Putamen (tissue), 1 donor: ENCODE measurements around the gene FLT1.

ENCODE experiments used
- DNase-seq: peaks from one replicate; pipeline ENCODE4 v3.0.0-alpha.2; 2016; ENCODE audit warnings: low spot score

Gene FLT1

DNA sequence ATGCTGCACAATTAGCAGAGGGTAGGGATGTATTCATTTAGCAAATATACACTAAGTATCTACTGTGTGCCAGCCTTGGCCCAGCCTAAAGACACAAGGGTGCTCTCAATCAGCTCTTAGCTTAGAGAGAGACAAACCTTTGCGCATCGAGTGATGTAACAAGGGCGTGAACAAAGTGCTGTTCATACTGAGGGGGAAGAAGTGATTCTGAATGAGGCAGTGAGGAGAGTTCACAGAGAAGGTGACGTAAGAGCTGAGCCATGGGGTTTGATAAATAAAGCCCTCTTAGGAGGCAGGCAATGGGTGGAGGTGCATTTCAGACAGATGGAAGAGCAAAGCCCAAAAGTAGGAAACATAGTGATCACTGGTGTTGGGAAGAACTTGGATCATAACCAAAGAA, 68.5 kb downstream of the FLT1 start:
- no peak for DNase-seq

DNA sequence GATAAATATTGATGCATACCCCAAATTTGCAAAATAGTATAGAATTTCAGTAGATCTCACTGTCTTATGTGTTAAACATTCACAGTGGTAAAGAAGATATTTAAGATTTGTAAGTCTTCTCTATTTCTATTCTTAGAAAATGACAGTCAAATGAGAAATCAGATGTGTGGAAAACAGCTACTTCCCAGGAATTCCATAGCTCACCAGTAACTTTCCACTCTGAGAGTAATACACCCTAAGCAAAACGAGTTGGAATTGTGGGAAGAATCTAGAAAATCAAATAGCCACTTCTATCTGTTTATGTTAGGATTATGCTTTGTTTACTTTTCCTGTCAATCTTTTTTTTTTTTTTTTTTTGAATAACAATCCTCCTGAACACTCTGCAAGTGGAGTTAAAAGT, 69.1 kb downstream of the FLT1 start:
- no peak for DNase-seq

DNA sequence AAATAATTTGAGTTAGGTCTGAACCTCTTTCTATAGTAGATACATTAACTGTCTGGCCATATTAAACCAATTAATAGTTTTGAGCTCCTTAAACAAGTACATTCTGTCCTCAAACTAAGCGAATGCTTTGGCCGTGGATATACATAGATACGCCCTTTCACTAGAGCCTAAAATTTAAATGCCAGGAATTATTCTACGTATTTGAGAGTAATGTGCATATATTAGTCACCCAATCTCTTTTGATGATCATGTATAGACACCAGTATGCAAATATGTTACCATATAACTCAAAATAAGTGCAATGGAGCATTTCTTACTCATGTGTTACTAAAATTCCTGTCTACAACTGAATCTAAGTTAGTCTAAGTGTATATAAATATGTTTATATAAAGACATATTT, 70.4 kb downstream of the FLT1 start:
- DNase-seq = no peak

DNA sequence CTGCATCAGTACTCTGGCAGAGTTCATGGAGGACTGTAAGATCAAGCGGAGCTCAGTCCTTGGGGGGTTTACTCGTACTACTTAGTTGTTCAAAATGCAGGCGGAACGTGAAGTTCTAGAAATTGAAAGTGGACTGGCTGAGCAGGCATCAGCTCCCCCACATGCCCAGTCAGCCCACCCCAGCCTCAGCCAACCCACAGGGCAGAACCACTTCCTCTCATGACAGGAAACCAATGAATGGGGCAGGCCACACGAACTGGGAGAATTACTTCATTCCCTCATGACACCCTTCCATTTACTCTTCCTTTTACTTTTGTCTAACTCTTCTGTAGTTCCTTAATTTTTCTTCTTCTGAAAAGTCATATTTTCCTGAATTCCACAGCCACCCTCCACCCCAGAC, 71.9 kb downstream of the FLT1 start:
- DNase-seq = peak; percentile 28

DNA sequence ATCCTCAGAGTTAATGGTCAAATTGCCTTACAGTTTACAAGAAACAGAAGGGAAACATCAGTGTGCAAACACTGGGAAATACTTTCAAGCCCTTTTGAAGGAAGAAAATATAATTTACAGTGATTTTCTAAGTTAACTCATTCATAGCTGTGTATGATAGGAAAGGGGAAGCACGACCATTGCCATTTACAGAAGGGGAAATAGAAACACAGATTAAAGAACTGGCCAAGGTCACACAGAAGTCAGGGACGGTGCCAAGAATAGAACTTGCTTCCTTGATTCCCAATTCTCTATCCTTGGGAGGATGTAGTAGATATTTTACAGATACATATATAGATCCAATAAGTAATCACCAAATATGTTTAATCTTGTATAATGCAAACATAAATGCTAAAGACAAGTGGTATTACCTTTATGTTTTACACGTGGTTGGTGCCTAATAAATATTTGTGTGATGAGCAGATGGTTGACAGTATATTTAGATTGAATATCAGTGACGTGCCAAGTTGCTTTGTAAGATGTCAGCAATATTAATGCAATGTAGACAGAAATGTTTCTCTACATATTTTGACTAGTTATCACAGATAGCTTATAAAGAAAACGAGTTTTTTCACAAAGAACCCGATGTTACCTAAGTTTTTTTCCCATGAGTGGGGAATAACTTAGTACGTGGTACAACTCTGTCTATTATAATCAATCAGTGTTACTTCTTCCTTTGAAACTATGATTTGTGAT, 73.1 kb downstream of the FLT1 start:
- DNase-seq = no peak

DNA sequence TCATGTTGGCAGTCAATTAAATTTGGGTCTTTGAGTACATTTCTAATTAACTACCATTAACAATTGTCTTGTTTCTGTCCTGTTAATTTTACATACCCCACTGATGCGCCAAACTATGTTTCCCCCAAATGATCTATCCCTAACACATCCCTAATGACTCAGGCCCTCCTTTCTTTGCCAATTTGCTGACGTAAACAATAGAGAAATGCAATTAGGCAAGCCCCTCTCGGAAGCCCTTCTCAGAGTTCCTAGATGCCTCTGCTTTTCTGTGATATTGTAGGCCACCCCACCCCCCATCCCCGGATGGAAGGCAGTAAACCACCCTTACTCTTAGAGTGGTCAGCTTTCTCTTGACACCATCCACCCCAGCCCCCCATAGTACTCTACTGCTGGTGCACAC, 74.2 kb downstream of the FLT1 start:
- DNase-seq = no peak

DNA sequence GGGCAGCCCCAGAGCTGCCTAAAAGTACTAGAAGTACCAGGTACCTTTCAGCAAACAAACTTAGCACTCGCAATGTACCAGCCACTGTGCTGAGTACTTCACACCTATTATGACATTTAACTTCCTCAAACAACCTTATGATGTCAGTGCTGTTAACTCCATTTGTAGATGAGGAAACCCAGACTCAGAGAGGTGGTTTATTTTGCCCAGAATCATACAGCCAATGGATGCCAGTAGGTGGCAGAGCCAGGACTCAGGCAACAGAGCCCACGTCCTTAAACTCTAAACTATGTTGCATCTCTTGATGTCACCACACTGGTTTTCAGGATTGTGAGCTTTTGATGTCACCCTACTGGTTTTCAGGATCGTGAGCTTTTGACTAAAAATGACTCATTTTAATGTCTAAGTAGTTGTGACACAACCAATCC, 78.9 kb downstream of the FLT1 start:
- DNase-seq = no peak

DNA sequence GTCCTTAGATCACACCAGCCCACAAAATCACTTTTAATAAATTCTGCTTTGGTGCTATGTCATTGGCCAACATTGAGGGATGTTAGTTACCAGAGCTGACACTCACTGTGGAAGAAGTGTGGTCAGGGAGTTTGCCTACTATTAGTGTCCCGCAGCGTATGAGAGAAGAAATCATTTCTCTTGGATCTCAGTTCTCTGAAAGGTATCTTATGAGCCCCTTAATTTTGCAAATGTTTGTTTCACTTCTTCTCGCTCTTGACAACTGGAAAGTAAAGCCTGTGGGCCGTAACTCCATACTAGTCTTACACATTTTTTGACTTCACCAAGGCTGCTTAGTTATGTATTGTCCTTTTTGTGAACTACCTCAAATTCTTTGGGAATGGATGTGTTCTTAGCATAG, 80.9 kb downstream of the FLT1 start:
- DNase-seq = no peak

DNA sequence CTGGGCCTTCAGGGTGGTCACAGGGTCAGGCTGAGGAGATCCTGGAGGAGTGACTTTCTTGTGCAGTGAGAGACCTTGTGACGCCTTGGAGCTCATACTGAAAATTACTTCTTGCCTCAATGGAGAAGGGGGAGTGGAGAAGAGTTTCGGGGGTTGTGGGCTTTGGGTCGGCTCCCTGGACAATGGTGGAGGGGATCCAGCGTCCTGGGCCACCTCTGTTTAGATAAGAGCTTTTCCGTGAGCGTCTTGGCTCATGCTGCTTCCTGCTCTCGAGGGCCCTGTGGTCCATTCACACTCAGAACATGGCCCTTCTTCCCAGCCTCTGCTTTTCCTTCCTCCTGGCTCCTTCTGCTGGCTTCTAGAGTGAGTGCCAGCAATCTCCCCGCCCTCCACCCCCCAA, 81.9 kb downstream of the FLT1 start:
- DNase-seq = no peak

DNA sequence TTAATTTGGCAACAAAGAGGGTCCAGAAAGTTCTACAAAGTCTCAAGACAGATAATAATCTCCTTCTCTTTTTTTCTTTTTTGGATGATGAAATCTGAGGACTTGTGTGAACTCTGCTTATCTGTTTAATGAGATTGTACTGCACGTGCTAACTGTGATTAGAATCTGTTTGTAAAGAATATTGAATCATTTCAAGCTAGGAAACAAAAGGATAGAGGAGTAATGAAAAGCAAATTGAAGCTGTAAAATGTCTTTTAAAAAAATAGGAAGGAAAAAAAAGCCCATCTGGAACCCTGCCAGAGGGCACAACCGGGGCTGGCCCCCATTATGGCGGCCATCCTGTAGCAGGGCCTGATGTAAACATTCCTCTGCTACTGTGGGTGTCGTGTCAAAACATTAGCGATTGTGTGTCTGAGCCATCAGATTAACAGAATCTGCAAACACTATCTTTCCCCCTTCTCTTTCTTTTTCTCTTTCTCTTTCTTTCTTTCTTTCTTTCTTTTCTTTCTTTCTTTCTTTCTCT, 83.0 kb downstream of the FLT1 start:
- no peak for DNase-seq

DNA sequence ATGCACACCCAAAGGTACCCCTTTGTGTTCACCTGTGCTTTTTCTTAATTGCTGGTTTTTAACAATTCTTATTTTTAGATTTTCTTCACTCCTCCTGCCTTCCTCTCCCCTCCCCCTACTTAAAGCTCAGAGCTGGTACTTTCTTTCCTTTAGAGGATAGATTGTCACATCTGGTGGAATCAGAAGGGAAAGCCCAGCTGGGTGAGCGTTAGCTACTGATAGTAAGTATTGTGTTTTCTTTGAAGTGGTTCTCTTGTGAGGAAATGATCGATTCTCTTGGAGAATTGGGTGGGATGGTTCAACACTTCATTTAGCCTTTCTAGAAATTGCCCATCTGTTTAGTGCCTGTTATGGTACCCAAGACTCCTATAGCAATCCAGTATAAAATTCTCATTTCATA, 84.8 kb downstream of the FLT1 start:
- DNase-seq = no peak

DNA sequence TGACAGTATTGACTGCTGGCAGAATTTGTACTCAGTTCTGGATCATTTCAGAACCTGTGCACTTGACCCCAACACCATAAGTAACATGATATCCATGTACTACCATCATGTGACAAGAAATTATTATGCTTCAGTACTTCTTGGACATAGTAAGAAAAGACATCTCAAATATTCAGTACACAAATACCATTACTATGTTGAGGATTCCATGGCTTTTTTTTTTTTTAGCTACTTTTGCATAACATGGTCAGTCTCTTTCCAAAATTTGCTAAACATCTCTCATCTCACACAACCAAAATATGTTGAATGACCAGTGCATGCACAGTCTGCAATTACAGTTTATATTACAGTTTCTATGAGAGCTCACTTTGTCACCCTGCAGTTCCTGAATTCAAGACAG, 85.3 kb downstream of the FLT1 start:
- DNase-seq = no peak

DNA sequence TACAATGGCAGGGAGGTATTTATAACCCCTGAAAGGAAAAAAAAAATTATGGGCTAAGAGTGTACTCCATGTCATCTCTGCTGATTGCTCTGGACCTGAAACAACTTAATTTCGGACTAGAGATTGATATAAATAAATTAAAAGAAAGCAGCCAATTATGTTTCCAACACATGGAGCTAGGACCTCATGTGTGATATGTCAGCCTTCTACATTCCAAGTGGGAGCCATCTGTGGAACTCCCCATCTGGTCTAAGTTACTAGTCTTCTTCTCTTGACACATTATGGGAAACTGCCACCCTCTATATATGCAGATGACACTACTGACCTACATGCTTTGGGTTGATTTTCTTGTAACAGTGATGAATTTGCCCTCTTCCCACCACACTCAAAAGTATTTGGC, 86.1 kb downstream of the FLT1 start:
- no peak for DNase-seq

DNA sequence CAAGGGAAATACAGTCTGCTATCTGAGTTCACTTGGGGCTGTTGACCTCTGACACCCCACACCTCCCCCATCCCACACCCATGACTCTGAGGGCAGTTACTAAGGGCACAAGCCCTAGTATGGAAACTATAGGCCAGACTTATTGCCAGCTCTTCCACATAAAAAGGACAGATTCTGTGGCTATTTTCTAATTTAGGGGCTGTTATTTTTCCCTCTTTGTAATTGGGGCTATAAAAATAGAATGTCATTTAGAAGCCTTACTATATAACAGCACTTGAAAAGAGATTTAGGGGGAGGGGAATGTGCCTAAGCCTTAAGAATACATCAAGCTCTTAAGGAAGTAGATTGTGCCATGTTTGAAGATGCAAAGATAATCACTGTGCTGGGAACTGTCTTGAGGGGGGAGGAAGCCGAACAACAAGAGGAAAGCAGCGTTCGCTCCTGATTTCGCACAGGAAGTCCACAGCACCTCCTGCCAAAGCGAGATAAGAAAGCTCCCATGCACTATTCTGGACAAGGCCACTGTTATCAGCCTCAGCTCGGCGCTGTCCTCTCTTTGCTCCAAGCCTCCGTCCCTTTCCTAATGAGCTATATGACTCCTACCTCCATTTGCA, 86.6 kb downstream of the FLT1 start:
- no peak for DNase-seq

DNA sequence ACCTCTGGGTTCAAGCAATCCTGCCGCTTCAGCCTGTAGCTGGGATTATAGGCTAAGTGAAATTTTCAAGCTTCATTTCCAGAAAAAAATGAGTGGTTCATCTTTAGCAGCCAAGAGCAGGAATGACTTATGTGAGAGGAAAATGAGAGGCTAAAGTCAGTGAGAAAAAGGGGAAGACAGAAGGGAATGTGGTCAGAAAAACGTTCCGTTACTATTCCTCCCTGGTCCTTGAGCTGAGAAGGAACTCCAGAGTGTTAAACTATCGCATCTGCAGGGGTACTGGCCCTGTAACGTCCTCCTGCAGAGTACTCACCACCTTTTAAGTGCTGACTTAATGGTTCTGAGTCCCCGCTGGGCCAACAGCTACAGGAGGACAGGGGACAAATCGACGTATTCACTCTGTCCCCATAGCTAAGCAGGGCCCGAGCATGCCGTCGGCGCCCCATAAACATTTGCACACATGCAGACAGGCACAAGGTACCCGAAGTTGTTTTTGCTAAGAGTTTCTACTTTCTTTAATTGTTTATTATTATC, 88.1 kb downstream of the FLT1 start:
- DNase-seq = no peak

DNA sequence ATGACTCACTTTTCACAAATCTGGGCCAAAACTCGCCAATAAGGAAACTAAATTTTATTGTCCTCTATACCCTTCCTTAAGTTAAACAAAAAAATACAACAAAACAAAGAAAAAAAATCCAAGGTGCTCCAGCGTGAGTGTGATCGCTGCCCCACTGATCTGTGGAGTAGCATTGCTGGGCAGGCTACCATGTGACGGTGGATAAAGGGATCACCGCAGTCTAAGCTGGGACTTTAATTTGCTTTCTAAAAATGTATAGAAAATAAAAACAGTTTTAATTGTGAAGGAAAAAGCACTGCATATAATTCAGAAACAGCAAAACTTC, 92.9 kb downstream of the FLT1 start:
- no peak for DNase-seq

DNA sequence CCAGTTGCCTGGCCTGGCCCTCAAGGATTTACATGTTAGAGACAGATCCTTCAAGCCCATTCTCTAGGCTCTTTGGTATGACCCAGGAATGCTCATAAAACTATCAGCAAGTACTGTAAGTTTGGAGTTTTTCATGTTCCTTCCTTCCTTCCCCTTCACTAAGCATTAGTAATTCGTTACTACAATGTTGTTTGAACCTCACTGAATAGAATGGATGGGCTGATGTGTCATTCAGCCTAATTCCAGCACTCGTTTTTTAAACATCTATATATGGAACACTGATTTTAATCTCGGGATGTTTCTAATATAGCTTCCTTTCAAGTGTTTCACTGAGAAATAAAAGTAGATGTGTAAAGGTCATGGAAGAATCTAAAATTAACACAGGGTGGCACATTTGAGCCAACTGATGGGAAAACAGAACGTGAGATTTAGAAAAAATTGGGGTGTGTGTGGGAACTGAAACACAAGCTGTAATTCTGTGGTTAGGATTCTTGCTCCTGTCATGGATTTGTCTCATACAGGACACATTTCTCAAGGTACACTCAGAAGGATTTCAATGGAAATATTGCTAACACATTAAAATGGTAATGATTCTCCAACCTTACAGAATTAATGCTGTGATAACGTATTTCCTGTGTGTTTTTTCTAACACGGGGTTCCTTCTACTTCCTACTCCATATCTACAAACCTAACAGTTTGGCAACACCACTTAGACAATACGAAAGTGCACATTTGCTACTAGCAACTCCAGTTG, 93.4 kb downstream of the FLT1 start:
- no peak for DNase-seq

DNA sequence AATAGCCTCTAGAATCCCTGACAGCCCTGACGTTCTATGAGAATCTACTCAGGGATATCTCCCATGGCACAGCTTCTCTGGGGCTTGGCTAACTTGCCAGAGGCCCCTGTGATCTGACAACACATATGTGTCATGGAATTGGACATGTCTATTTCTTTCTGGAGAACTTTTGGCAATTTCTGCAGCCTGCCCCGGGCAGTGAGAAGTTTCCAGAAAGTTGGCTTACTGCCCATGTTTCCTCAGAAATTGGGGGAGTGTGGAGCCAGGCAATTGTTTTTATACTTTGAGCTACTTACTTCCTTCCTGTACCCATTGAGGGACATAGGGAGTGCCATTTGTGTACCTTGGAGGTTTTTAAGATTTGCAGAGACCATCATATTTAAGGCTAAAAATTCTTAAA, 98.9 kb downstream of the FLT1 start:
- no peak for DNase-seq

DNA sequence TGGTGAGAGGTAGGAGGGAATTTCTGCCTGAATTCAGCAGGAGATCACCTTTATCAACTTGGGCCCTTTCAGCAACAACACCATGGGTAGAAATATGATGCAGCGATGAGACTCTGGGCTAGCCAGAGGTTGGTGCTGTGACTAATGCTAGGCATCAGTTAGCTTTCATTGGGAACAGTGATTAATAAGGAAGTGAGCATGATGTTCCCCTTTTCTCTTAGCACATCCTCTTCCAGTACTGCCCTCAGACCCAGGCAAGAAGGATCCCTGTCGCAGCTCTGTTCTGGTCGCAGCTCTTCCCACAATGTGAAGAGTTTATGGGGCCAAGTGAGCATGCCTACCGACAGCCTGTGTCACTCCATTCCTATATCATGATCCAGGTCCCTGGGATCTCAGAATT, 100.5 kb downstream of the FLT1 start:
- no peak for DNase-seq

DNA sequence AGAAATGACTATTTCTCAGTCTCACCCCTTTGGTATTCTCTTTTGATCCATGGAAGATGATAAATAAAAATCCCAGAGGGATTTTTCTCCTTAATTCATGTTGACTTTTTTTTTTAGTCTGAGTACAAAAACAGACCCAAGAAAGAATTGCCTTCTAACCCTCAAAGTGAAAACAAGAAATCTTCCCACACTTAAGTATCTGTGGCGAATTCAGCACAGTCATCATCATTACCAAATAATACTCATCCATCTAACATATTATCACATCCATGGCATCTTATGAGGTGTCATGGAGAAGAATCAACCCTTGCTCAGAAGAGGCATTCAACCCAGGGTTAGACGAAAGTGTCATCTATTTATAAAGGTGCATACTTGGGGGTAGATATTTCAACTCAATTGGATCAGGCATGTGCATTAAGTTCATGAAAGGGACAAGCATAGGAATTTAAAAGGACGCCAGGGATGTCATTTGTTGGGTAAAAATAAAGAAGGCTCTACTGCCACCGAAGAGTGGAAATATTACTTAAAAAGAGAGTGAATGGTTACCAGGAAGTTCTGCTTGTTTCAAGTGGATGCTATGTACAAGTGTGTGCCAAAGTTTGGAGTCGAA, 101.9 kb downstream of the FLT1 start:
- DNase-seq = no peak

DNA sequence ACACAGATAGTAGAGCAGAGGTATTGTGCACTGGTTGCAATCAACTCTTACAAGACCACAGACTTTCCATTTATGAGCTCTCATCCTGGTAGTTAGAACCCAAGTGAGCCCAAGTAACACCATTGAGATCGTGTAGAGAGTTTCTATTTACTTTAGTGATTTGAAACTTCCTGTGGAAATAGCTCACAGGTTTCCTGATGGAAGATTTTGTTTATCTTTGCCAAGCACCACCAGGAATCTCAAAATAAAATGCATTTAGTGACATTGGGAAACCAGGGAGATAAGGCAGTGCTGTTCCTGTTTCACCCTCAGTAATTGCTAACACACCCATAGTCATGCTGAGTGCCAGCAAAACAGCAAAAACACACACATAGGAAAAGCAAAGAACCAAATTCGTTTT, 102.5 kb downstream of the FLT1 start:
- DNase-seq = no peak

DNA sequence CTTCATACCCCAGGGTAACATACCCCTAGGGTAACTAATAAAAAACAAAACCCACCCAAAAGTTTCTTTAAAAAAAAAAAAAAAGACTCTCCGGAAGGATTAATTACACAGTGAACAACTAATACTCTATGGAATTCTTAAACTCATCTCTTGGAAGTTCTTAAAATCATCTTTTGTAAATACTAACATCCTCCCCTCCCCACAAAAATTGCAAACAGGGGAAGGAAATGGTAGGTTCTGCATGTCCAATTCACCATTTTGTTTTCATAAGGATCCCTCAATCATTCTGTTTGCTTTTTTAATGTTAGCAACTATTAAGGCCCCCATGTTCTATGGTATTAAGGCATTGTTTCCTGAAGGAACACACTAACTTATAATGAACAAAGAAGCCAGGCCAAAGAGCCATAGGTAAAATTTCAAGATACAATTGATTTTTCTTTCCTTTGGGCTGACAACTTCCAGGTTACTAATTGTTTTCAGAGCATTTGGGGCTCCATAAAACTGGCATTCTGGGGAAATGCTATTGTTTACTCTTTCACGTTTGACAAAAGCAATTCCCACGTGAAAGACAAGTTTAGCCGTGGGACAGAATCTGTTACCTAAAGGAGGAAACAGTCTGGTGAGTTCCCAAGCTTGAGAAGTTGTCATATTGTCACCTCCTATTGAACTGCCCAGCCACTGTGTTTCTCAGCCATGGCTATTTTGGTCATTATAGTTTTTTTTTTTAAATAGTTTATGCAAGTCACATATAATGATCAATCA, 107.0 kb downstream of the FLT1 start:
- DNase-seq = no peak
